NCI-H2227 treated with DMSO at 0.1 percent for 48 hours (cell line): Measurements from ENCODE around the gene ELOVL5.

ENCODE experiments used
- DNase-seq: peaks from one replicate; lab custom pipeline; 2025; lab: John Stamatoyannopoulos, UW

Gene ELOVL5

DNA sequence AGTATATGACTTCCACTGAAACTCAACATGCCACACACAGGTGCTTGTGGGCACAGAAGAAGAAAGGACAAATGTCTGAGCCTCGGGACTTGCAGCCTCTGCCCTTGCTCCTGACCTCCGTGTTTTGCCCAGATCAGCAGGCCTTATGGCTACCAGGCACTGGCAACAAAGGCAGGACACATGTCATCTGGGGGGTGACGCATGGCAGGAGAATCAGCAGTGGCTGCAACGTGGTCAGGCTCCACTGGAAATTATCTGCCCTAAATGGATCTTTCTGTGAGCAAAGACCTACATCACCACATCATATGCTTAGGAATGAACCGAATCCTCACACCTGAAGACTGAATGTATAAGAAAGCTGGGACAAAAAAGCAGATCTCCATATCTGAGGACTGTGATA is 78.9 kb downstream of the ELOVL5 start:
- DNase-seq, result no peak

DNA sequence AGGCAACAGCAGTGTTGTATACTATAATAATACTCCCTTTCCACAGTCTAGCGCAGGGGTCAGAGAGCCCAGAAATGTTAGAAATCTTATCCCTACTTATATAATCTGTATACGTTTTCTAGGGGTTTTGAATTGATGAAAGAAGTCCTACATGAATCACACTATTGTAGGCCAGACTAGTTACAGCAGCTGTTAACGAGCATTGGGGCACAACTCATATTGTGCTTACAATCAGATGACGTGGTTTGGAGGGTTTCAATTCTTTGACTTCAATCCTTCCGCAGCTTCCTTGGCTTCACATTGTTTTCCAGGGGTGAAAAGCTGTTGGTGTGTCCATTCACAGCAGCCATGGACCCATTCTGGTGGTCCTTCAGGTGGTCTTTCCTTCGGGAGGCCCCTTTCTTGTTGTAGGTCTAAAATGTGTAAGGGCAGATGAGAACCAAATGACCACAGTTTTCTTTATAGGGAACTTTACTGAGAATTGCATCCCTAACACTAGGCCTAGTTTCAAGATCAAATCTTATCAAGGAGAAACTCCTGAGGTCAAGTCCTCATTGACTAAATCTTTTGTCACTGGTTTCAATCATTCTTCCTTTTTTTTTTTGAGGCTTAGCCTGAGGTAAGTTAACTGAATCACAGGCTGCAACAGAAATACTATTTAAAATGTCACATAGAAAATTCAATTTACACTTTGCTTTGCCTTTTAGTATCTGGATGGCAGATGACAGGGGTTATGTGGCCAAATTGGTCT is 79.7 kb downstream of the ELOVL5 start:
- no peak for DNase-seq

DNA sequence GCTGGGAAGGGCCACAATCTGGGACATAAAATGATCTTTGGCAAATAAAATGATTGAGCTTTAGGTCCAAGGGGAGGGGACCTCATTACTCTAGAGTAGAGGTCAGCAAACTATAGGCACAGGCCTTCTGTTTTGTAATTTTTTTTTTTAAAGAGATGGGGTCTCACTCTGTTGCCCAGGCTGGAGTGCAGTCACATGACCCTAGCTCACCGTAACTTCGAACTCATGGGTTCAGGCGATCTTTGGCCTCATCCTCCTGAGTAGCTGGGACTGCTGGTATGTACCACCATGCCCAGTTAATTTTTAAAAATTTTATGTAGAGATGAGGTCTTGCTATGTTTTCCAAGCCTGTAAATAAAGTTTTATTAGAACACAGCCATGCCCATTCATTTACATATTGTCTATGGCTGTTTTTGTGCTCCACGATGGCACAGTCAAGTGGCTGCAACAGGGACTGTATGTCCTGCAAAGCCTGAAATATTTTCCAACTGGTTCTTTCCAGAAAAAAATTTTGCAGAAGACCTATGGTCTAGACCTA is 82.1 kb downstream of the ELOVL5 start:
- no peak for DNase-seq

DNA sequence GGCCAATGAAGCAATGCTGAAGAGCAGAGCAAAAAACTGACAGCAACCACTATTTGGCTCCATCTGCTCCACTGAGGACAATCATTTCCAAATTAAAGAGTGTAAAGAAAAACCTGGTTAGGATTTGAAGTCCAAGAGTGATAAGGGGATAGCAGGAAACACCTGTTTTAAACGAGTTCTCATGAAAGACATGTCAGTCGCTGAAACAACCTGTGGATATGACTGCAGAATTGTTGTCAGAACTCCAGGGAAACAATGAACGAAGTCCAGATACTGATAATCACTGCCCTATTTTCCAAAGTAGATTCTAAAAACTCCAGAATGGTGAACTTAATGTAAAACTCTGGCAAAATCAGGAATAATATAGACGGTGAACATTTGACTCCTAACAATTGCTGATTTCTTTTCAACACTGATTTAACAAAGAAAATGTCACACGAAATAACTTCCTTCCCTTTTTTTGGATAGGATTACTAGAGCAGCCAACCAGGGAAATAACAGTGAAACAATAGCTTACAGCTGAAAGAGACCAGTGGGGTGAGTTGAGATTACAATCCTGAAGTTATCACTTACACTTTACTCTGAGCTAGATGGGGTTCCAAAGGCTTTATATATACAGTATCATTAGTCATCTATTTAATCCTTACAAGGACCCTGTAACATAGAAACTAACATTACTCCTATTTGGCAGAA is 83.7 kb downstream of the ELOVL5 start:
- no peak for DNase-seq

DNA sequence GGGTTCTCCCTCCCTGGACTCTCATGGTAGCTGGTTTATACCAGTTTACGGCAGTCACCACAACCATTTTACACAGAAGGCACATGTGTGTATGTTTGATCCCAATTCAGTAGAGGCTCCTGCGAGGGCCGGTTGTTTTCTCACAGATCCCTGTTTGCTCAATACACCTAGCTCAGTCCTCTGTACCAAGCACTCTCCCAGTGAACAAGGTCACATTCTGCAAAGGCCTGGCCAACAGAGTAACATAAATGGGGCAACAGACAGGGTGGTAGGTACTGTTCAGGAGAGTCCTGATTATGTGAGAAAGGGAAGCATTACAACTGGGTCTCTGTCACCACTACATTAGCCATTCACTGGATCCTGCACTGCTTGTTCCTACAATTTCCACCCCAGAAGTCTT is 84.4 kb downstream of the ELOVL5 start:
- no peak for DNase-seq

DNA sequence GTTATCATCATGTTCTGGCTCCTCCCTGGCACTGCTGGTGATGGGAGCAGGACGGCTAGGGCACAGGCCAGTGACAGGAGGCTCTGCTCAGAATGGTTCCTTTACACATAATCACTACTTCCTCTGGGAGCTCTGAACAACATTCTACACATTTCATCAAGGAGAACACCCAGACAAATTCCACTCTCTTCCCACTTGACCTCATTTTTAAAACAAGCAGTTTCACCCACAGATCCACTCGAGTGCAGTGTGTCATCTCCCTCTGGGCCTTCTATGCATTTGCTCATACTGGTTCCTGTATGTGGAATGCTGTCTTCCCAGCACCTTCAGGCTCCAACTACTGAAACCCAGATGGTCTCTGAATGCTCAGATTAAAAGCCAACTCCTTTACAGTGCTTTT is 84.8 kb downstream of the ELOVL5 start:
- no peak for DNase-seq

DNA sequence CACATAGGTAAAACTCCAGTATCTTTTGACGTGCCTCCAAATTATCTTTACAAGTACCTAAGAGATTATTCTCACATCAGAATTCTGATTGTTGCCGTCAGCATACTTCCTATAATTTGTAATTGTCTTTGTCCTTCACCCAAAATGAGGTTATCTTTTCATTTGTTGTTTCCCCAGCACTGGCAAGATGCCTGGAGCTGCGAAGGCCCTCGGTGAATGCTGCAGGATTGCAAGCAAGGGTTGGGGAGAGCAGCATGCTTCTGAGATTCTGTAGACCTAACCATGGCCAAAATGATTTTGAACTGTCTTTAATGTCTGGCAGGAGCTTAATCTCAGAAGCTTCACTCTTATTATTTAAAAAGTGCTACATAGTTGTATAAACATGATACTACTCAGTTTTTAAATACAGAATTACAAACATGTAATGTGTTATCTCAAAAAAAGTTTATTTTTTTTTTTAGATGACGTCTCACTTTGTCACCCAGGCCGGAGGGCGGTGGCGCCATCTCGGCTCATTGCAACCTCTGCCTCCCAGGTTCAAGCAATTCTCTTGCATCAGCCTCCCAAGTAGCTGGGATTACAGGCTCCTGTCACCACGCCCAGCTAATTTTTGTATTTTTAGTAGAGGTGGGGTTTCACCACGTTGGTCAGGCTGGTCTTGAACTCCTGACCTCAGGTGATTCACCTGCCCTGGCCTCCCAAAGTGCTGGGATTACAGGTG is 88.7 kb downstream of the ELOVL5 start:
- DNase-seq, result no peak

DNA sequence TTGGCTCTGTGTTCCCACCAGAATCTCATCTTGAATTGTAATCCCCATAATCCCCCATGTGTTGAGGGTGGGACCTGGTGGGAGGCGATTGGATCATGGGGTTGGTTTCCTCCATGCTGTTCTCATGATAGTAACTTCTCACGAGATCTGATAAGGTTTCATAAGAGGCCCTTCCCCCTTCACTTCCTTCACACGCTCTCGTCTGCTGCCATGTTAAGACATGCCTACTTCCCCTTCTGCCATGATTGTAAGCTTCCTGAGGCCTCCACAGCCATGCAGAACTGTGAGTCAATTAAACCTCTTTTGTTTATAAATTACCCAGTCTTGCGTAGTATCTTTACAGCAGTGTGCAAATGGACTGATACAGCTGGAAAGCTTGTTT is 90.0 kb downstream of the ELOVL5 start:
- DNase-seq, result no peak

DNA sequence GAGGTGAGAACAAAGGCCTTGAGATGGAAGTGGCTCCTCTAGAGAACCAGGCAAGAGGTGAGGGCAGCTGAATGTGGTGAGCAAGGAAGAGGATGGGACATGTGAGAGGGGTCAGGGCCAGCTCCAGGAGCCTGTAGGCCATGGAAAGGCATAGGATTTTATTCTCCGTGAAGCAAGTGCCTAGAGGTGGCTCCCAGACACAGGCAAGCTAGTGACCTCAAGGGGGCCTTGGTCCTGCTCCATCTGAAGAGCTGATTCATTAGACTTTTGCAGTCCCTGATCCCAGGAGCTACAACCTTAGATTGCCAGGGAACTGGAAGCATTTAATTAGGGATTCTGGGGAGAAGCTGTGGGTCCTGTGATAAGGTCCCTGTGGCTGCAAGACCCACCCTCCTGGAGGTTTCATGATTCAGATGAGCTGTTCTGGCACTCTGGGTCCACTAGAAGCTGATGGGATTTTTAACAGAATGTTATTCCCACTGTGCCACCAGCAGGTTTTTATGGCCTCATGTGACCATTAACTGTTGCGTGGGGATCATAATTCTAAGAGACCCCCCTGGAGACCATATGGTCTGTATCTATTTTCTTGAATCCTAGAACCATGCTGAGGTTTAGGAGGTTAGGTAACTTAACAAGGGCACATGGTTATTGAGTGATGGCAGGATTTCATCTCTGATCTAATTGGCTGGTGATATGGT is 90.5 kb downstream of the ELOVL5 start:
- no peak for DNase-seq

DNA sequence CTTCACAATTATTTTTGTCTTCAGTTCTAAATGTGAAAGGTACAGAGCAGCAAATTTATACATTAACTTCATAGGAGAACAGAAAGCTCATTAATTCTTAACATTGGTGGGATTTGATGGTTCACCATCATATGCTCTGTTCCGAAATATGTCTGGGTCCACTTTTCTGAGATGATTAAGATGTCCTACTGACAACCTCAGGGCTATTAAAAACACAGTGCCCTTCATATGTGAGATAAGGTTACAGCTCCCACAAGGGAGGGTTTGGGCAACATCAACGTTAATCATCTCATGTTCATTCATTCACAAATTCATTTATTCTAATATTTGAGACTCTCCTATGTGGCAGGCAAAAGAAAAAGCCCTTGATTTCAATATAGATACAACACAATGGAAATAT is 91.2 kb downstream of the ELOVL5 start:
- DNase-seq, result no peak

DNA sequence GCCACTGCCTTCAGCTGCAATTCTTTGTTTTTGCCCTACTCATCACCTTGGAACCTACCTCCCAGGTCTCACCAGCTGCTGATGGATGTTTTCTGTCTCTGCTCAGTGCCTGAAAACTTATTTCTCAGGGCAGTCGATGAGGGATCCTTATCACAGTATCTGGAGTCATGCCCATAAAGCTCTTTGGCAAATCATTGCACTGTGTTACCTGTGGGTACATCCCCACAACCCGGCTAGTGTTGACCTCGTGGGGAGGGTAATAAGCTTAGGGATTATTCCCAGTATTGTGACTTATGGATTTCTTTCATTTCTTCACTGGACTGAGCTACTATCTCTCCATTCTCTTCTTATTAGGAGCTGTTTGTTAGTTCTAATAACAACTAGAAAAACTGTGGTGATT is 91.7 kb downstream of the ELOVL5 start:
- DNase-seq, result no peak

DNA sequence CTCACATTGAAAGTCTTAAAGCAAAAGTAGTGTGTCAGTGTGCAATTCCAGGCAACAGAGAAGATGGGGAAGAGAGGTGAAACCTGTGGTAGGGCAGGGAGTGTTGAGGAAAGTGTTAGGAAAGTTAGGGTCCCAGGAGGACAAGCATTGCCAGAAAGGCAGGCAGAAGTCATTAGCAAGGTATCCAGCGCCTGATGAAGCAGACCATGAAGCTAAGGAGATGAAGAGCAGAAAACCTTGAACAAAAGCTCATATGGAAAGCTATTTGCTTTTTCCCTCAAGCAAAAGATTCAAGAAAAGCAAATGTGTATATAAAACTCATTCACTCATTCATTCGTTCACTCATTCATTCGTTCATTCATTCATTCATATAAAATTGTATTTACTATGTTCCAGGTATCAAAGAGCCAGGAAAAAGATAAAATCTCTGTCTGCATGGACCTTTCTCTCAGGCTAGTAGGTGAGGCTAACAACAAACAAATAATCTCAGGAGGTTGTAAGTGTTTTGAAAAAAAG is 96.5 kb downstream of the ELOVL5 start:
- no peak for DNase-seq

DNA sequence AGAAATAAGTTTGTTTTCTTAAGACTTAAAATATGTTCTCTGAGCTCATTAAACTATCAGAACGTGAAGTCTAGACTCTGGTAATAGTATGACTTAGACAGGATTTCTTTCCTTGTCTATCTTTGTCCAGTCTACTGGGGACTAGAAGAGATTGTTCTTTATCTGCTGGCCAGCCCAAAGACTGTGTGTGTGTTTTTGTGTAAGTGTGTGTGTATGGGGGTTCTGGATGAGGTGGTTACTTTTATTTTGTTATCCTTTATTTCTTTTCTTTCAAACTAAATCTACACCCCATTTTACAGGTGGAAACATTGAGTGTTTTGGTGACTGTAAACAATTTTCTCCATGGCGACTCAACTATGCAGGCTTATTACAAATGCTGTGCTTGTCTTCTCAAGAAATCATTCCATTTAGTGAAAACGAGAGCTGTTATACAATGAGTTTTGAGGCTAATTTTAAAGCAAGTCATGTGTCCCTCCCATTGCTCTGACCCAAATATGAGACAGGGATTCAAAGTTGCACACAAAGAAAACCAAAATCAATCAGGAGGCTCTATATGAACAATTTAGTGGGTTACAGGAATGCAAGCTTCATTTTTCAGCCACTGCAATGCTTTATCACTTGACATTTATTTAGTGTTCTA is 97.6 kb downstream of the ELOVL5 start:
- DNase-seq, result no peak

DNA sequence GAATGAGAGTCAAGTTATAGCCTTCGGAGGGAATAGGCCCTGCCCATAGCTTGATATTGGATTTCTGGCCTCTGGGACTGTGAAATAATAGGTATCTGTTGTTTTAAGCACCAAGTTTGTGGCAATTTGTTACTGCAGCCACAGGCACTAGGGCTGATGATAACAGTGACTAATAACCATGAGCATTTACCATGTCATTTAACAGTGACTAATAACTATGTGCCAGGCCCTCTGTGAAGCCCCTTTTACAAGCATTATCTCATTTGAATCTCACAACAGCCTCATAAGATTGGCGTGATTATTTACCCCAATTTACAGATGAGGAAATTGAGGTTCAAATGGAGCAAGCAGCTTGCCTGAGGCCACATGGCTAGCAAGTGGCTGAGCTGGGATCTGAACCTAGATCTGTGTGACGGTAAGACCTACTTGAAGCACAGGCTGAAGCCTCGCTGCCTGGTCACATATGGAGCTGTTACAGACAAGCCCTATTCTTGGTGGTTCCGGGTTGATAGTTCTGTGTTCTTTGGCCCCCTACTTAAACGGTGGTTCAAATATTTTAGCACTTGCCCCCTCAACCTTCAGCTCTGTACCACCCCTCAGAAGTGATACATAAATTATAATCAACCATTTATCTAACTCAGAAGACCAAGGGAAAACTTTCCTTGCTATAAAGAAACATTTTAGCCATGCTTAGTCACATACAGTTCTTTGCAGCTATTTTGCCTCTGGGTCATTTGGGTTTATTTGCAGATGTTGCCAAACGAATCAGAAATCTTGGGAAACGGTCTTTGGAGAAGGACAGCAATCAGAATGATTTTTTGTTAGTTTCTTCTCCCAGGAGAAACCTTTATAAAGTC is 98.3 kb downstream of the ELOVL5 start:
- no peak for DNase-seq

DNA sequence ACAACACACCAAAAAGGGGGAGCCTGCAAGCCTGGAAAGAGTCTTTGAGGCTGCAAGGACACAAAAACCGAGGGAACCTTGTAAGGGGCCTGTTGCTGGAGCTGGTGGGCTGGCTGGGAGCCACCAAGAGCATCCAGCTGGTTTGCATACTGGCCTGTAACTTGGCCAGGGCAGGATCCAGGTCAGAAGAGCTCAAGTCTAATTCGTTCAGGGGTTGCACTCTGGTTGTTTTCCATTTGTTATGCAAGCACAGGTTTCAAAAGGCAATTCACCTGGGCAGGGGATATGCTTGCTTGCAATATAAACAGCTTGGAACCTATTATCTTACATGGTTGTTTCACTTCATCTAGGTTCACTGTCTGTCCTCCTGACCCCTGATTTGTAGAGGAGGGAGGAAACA is 101.8 kb downstream of the ELOVL5 start:
- DNase-seq, result no peak

DNA sequence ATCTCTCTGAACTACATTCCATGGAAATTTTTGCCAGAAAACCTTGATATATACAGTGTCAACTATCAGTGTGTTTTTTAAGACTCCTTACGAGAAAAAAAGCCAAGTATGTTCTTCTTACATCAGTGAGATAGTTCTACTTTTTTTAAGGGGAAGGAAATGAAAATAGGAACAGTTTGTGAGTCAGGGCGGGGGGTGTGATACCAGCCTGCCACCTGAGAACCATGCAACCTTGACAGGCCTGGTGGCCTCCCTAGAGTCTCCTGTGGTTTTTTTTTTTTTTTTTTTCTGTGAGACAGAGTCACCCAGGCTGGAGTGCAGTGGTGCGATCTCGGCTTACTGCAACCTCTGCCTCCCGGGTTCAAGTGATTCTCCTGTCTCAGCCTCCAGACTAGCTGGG is 103.8 kb downstream of the ELOVL5 start:
- DNase-seq, result no peak

DNA sequence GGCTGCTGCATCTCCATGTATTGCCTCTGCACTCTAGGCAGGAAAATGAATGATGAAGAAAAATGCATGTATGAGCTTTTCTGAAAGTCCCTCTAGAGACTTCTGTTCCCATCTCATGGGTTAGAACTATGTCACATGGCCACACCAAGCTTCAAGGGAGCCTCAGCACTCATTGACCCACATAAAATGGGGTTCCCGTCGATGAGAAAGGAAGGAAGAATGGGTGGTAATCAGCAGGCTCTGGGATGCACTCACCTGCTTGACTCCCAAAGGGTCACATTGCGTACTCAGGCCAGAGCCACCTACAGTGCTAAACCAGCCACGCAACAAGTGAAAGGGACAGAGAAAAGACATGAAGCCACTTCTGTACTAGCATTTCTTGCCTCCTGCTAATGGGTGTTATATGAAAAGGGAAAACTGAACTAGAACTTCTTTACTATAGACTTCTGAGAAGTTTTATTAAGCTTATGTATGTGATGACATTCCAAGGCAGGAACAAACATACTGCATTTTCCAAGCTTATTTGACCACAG is 104.3 kb downstream of the ELOVL5 start:
- no peak for DNase-seq

DNA sequence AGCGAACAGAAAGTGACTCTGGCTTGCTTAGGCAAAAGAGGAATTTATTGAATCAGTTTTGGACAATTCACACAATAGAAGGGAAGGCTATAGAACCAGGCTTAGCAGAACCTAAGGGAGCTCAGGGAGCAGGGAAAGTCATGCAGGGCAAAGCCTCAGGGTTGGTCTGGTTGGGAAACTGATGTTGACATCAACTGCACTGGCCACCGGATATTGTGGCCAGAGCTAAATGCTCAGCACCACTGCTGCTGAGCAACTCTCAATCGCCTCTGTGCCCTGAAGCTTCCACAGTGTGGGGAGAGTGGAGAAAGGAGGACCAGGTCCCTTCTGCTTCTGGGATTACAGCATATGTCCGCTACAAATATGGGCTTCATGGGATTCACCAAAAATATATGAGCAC is 106.8 kb downstream of the ELOVL5 start:
- no peak for DNase-seq

DNA sequence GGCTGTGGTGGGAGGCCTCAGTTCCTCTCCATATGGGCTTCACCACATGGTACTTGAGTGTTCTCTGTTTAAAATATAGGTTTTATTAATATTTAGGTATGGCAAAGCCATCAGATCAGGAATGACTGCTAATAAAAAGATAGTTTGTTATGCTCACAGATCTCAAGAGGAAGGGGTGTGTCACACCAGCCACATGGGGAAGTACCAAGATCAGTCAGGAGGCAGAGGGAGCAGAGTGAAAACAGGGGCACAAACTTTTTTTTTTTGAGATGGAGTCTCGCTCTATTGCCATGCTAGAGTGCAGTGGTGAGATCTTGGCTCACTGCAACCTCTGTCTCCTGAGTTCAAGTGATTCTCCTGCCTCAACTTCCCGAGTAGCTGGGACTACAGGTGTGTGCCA is 108.0 kb downstream of the ELOVL5 start:
- no peak for DNase-seq

DNA sequence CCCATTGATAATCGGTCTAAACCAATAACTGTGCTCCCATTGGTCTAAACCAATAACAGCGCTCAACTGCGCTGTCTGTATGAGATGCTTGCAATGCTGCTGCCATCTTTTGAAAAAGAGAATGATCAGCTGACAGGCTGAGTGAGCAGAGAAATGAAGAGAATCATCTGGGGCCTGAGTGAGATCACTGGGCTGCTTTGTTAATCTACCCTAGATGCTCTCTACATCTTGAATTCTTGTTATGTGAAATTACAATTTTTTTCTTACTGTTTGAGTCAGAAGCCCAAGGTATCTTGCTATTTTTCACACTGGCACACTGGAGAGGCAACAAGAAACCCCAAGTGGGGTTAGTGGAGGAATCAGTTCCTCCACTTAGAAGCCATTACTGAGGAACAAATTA is 108.6 kb downstream of the ELOVL5 start:
- no peak for DNase-seq
